Caki2 (cell line): ENCODE measurements around the gene PREPL. TPM values are rescaled to one million over a fixed set of nuclear protein-coding genes. Genes with fewer than 3 reads are reported as not detected.
"Not testable (repeated sequence)": the region's sequence is repeated elsewhere in the genome, so short reads cannot be mapped to it uniquely, and the experiment has no call there.

Experiments
- DNase-seq: peaks from one replicate; pipeline ENCODE4 v3.0.0-alpha.2; 2015; ENCODE audit warnings: low read depth
- in situ Hi-C: cut with HindIII; loops from 2 replicates; pipeline ENCODE4 v1.10.0; 2016; ENCODE audit warnings: low sequenced_read_pairs, low pct_unique_long_range_greater_than_20kb, mixed read lengths
- total RNA-seq: library from RNA; depleted of rRNA; stranded (reverse); fragments of >200 nt; shearing (Covaris generic); gene quantifications from 2 replicates; pipeline ENCODE4 v1.2.3, GENCODE V29; 2014; ENCODE audit warnings: low replicate concordance; rRNA removed

Gene PREPL
- total RNA-seq: 22.0 and 27.5 TPM in 2 replicates

- in situ Hi-C loops: no loop called here
- peak; percentile 98 for DNase-seq
These were observed at the start of gene PREPL, which contains the start of gene CAMKMT for GRCh38 chr2:44361330-44362206. PREPL (minus strand) TSS chr2:44361494; CDS start chr2:44346342, 15,152 bp downstream. CAMKMT (plus strand) TSS chr2:44361947.

GRCh38 chr2:44398243-44398897 lies 37.1 kb upstream of the PREPL start:
- no peak for DNase-seq
- in situ Hi-C loops: no loop called here

- in situ Hi-C loops: no loop called here
These were observed 36.3 kb upstream of the PREPL start for GRCh38 chr2:44397447-44398175.

GRCh38 chr2:44392338-44392943 lies 31.1 kb upstream of the PREPL start:
- DNase-seq: no peak
- in situ Hi-C loops: no loop called here

More at GRCh38 chr2:44397447-44398175, 36.3 kb upstream of the PREPL start:
- no peak for DNase-seq

DNA sequence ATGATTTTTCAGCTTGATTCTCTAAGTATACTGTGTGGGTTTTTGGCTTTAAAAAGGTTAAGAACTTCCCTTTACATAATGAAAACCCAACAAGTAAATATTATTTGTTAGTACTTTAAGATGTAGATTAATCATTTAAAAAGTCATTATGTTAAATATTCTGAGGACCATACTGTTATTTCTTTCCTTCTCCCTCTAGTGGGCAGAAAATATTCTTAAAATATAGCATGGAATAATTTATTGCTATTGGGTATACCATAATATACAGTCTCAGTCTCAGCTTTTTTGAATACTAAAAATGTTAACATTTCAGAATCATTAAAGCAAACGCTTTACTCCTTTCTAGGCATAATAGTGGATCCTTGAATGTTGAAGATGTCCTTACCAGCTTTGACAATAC lies 28.6 kb upstream of the PREPL start:
- no peak for DNase-seq
- in situ Hi-C loops: no loop called here

DNA sequence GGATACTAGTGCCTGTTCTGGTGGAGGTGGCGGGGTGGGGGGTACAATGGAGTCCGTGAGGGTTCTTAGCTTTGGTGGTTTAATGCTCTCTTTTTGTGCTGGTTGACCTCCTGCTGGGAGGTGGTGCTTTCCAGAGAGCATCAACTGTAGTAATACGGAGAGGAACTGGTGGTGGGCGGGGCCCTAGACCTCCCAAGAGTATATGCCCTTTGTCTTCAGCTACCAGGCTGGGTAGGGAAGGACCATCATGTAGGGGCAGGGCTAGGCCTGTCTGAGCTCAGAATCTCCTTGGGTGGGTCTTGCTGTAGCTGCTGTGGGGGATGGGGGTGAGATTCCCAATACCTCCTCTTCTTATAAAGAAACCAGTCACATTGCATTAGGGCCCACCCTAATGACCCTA lies 27.6 kb upstream of the PREPL start:
- in situ Hi-C loops: no loop called here
- DNase-seq: no peak

DNA sequence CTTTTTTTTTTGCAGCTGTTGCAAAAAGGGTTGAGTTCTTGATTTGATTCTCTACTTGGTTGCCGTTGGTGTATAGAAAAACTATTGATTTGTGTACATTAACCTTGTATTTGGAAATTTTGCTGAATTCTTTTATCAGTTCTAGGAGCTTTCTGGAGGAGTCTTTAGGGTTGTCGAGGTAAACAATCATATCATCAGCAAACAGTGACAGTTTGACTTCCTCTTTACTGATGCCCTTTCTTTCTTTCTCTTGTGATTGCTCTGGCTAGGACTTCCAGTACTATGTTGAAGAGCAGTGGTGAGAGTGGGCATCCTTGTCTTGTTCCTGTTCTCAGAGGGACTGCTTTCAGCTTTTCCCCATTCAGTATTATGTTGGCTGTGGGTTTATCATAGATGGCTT lies 23.9 kb upstream of the PREPL start:
- in situ Hi-C loops, DNase-seq: not testable (repeated sequence)

DNA sequence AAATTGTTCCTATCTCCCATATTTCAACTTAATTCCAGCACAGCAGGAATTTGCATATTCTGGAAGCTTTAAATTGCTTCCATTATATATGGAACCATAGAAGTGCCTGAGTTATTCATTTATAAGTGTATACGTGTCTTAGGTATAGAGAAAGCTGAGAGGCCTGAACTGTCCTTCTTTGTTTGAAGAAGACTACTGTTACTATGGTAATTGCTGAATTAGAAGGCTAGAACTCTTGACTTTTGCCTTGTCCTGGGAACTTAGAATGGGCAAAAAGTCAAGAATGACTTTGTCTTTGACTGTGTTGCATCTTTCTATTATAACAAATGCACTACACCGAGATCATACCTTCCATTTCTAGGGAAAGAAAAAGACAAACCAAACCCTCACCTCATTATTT lies 16.2 kb upstream of the PREPL start:
- in situ Hi-C loops: no loop called here

DNA sequence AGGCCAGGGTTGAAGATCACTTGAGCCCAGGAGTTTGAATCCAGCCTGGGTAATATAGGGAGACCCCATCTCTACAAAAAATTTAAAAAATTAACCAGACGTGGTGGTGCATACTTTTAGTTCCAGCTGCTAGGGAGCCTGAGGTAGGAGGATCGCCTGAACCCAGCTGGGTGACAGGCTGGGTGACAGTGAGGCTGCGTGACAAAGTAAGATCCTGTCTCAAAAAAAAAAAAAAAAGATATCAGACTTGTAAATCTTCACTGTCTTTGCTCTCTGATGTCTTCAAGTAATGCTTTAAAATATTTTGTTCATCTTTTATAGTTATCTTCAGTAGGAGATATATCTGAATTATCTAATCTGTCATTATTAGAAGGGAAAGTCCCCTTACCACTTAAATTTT lies 11.0 kb upstream of the PREPL start:
- no peak for DNase-seq
- in situ Hi-C loops: no loop called here

More for the DNA sequence above, 16.2 kb upstream of the PREPL start:
- DNase-seq: no peak

DNA sequence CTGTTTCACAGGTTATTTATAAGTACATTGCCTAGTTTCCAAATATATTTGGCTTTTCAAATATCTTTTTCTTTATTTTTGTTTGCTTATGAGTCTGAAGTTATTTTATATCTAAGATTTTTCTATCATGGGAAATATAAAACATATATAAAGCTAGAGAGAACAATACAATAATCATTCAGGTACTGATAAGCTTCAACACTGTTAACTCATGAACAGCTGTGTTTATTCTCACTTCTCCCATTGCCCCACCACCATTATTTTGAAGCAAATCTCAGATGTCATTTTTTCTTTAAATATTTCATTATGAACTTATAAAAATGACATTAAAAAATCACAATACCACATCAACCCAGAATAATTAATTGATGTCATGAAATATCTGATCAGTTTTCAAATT lies 10.2 kb upstream of the PREPL start:
- DNase-seq: no peak
- in situ Hi-C loops: no loop called here

DNA sequence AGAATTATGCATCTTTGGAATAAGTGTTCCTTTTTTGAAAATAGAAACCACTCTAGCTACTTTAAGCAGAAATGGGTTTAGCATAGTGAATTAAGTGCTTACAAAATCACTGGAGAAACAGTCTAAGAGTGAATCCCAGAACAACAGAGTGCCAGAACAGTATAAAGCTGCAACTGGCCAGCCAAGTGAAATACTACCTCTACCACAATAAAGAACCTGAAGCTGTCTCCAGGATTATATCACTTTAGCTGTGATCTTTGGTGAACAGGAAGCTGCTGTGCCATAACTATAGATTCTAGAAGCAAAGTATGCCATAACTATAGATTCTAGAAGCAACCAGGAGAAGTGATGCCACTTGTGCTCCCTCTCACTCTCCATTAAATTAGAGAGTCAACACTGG lies 8.1 kb upstream of the PREPL start:
- in situ Hi-C loops: no loop called here
- DNase-seq: no peak

- in situ Hi-C loops: no loop called here
- no peak for DNase-seq
These were observed 6.3 kb upstream of the PREPL start for GRCh38 chr2:44367591-44367990.

DNA sequence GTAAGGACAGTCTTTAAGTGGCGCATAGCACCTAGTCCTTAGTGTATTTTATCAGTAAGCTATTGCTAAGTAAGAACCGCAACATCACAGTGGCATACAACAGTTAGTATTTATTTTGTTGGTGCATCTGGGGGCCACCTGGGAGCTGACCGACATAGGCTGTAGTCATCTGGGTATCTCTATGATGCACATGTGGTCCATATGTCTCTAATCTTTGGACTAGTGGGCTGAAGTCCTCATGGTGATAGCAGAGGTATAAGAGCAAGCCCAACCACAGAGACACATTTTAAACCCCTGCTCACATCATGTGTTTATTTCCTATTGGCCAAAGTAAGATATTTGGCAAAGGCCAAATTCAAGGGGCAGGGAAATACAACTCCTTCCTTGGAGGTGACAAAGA lies 3.3 kb upstream of the PREPL start:
- in situ Hi-C loops: no loop called here
- no peak for DNase-seq

- in situ Hi-C loops: no loop called here
- peak; percentile 43 for DNase-seq
These were observed 1.1 kb upstream of the PREPL start for GRCh38 chr2:44362207-44363015.

GRCh38 chr2:44360749-44361329 lies 455 bp downstream of the PREPL start:
- in situ Hi-C loops: no loop called here
- peak; percentile 2 for DNase-seq

- DNase-seq: peak; percentile 55
- in situ Hi-C loops: no loop called here
These were observed 2.8 kb downstream of the PREPL start for GRCh38 chr2:44358503-44358902.

- DNase-seq: no peak
- in situ Hi-C loops: no loop called here
These were observed 6.5 kb downstream of the PREPL start for GRCh38 chr2:44354761-44355160.
